Lower lobe of right lung (tissue), 2 donors: Measurements from ENCODE around the gene ARSG. TPM values are rescaled to one million over a fixed set of nuclear protein-coding genes. Genes with fewer than 3 reads are reported as not detected.

Source experiments
- ATAC-seq, 2 donors: fragments of 200-7000 bp; cut with Tn5 transposase; one replicate each; pipeline ENCODE4 v1.9.1; 2020 to 2022; ENCODE audit warnings: mild to moderate bottlenecking in 2 of 2, moderate library complexity in 2 of 2
- DNase-seq: peaks from one replicate; pipeline ENCODE4 v3.0.0-alpha.2; 2020
- H3K27ac ChIP-seq: fragments of 200-600 bp; one replicate; pipeline ENCODE4 v1.8.0; 2022
- H3K27me3 ChIP-seq: fragments of 200-600 bp; one replicate; pipeline ENCODE4 v1.8.0; 2022; ENCODE audit warnings: low read depth
- H3K36me3 ChIP-seq: fragments of 200-600 bp; one replicate; pipeline ENCODE4 v1.8.0; 2022; ENCODE audit warnings: mild to moderate bottlenecking
- H3K4me1 ChIP-seq: fragments of 200-600 bp; one replicate; pipeline ENCODE4 v1.8.0; 2022
- H3K4me3 ChIP-seq: fragments of 200-600 bp; one replicate; pipeline ENCODE4 v1.8.0; 2022; ENCODE audit warnings: mild to moderate bottlenecking
- H3K9me3 ChIP-seq: fragments of 200-600 bp; one replicate; pipeline ENCODE4 v1.8.0; 2022
- CTCF ChIP-seq: fragments of 200-600 bp; IDR thresholded peaks from one replicate; pipeline ENCODE4 v1.8.0; 2022; ENCODE audit warnings: antibody characterized with exemption, mild to moderate bottlenecking
- intact Hi-C: fragments of 100-400 bp; cut with DNase I; formaldehyde crosslinking; loops from one replicate; pipeline ENCODE4 v1.11.0; 2022
- total RNA-seq: library from RNA; stranded (reverse); fragmentation: NEBNext Ultra II Directional; extraction: Animal tissue kit (Norgen Biotek cat#: 25700); gene quantifications from one replicate; pipeline ENCODE4 v1.2.1, GENCODE V29; 2021
- donor health status: DM: no; HTN: yes; CAD: no; lungs with severe emphysema.

Gene ARSG
- total RNA-seq, 1 donor from 2014 or later, result 4.2 TPM

DNA sequence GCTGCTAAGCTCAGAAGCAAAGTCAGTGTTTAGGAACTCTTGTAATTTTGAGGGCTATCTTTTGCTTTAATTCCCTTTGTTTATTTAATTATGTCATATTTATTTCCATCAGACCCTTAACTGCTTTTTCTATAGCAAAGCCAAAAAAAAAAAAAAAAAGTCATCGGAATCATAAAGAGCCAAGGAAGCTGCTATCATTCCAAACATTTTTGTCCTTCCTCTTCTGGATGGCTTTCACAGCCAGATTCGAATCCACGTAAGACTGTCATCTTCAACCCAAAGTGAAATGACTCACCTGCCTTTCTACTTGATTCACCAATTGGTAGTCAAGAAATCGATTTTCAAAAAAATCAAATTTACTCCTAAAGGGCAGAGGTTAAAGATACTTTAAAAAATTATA, 127.6 kb downstream of the ARSG start:
- H3K27me3 ChIP-seq, result no peaks in the 10 kb centered on the region
- no peak overlapping the region for H3K27ac ChIP-seq
- H3K36me3 ChIP-seq, result peaks cover 46% of the 10 kb centered on the region
- no peak overlapping the region for H3K4me3 ChIP-seq
- no peaks in the 10 kb centered on the region for H3K4me1 ChIP-seq
- ATAC-seq (no peak), DNase-seq (no peak)
- H3K9me3 ChIP-seq, result no peaks in the 10 kb centered on the region
- intact Hi-C loops, result no loop called here
- no peak for TF ChIP-seq CTCF

GRCh38 chr17:68420065-68420464, 128.8 kb downstream of the ARSG start:
- intact Hi-C loops, result no loop called here
- H3K27me3 ChIP-seq, result no peaks in the 10 kb centered on the region
- DNase-seq (no peak), ATAC-seq (no peak)
- H3K4me1 ChIP-seq, result no peaks in the 10 kb centered on the region
- H3K4me3 ChIP-seq, result no peak overlapping the region
- no peaks in the 10 kb centered on the region for H3K9me3 ChIP-seq
- H3K36me3 ChIP-seq, result peaks cover 58% of the 10 kb centered on the region
- H3K27ac ChIP-seq, result no peak overlapping the region
- no peak for TF ChIP-seq CTCF

GRCh38 chr17:68421486-68421885, 130.2 kb downstream of the ARSG start:
- ATAC-seq (no peak), DNase-seq (no peak)
- H3K27ac ChIP-seq, result no peak overlapping the region
- no peaks in the 10 kb centered on the region for H3K4me1 ChIP-seq
- H3K4me3 ChIP-seq, result no peak overlapping the region
- H3K27me3 ChIP-seq, result no peaks in the 10 kb centered on the region
- no peak for TF ChIP-seq CTCF
- peaks cover 72% of the 10 kb centered on the region for H3K36me3 ChIP-seq
- no peaks in the 10 kb centered on the region for H3K9me3 ChIP-seq
- intact Hi-C loops, result no loop called here

- no peak overlapping the region for H3K4me3 ChIP-seq
- DNase-seq (no peak), ATAC-seq (no peak)
- no peaks in the 10 kb centered on the region for H3K9me3 ChIP-seq
- no peak for TF ChIP-seq CTCF
- H3K27ac ChIP-seq, result no peak overlapping the region
- H3K27me3 ChIP-seq, result no peaks in the 10 kb centered on the region
- intact Hi-C loops, result no loop called here
- peaks cover 85% of the 10 kb centered on the region for H3K36me3 ChIP-seq
- H3K4me1 ChIP-seq, result no peaks in the 10 kb centered on the region
Observed at GRCh38 chr17:68422821-68423220, 131.5 kb downstream of the ARSG start.

DNA sequence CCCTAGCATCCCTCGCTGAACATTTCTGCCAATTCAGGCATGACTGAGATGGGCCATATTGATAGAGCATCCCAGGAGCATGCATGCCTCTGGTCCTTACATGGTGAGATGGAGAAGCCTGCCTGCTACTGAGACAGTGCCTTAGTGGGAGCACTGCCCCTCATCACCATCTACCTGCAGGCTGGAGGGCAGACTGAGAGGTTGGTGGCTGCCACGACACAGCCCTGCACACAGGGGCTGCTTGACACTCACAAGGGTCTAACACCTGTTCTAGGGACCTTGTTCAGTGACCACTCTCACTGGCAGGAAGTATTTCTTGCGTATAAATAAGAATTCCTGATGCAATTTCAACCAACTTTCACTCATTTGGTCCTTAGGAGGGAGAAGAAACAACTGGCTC, 132.0 kb downstream of the ARSG start:
- Histone ChIP-seq H3K4me1 (no peaks in the 10 kb centered on the region), H3K27me3 (no peaks in the 10 kb centered on the region), H3K9me3 (no peaks in the 10 kb centered on the region), H3K36me3 (peaks cover 90% of the 10 kb centered on the region), H3K27ac (no peak overlapping the region), H3K4me3 (no peak overlapping the region)
- ATAC-seq, result no peak
- no peak for DNase-seq
- intact Hi-C loops, result no loop called here
- no peak for TF ChIP-seq CTCF

GRCh38 chr17:68424203-68424602, 132.9 kb downstream of the ARSG start:
- Histone ChIP-seq H3K4me1 (no peaks in the 10 kb centered on the region), H3K27me3 (no peaks in the 10 kb centered on the region), H3K36me3 (peaks cover 98% of the 10 kb centered on the region), H3K27ac (no peak overlapping the region), H3K4me3 (no peak overlapping the region), H3K9me3 (no peaks in the 10 kb centered on the region)
- DNase-seq (no peak), ATAC-seq (no peak)
- TF ChIP-seq CTCF, result no peak
- intact Hi-C loops, result no loop called here
